Islet of Langerhans (tissue), 1 donor: ENCODE results near the gene GNG12.

ENCODE experiments used
- FAIRE-seq: peaks from one replicate; lab custom pipeline; 2011; peaks lifted over from hg19 to GRCh38; lab: Jason Lieb, UNC

GNG12 gene

GRCh38 chr1:67832737-67833601, at the start of gene GNG12:
GNG12 (minus strand) TSS chr1:67833467; CDS start chr1:67707686, 125,781 bp downstream.
- no peak for FAIRE-seq

- no peak for FAIRE-seq
Observed at GRCh38 chr1:67882196-67882958, 49.1 kb upstream of the GNG12 start.

DNA sequence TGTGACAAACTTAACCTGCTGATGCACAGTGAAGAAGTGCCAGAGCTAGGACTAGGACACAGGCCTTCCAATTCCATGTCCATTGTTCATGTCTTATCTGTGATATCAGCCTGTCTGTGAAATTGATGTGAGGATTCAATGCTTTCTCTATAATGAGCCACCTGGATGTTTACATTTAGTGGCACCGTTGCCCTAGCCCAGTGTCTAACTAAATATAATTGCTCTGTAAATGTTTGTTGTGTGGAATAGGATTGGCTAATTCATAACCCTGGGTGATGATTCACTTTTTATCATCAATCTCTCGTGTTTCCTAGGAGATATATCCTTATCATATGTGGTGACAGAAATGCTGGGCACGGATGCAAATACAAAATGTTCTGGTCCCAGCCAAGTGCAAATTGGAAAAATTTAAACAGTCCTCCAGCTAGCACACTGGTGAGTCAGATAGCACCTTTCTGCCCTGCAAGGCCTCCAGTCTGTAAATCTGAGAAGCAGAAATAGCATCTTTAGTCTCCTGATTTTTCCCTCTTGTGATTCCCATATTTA, 46.9 kb upstream of the GNG12 start:
- peak; percentile 97 for FAIRE-seq

GRCh38 chr1:67879485-67879884, 46.2 kb upstream of the GNG12 start:
- no peak for FAIRE-seq

DNA sequence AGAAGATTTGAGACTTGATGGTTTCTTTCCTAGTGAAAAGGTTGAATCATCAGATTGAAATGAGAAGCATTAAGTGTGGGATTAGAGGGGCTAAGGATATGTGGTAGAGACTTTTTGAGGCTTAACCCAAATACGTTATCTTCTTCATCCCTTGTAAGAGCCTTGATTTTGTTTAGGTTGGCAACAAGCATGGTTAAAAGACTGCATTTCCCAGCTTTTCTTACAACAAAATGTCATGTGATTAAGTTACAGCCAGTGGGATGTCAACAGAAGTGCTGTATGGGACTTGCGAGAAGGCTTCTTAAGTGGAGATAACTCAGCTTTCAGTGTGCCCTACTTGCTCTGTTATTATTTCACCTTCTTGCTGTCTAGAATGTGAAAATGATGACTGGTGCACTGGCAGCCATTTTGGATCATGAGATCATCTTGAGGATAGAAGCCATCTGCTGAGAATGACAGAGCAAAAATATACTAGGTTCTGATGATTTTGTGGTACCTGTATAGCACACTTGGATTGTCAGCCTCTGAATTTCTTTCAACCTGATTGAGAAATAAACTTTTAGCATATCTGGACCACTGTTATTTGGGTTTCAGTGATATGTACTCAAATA, 41.3 kb upstream of the GNG12 start:
- FAIRE-seq: no peak

DNA sequence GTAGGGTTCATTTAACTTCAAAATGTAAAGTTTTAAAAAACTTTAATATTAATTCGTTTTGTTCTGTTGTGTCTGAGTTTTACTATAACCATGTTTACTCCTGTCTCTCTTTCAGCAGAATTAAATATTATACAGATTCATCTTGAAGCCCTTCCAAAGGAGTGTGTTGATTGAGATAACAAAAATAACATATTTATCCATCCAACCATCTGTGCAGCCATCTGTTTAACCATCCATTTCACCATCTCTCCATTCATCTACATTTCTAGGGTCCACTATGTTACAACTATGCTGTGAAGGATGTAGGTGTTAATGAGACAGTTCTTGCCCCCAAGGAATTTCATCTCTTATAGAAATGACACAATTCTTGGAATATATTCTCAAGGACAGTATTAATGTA, 36.0 kb upstream of the GNG12 start:
- no peak for FAIRE-seq

- no peak for FAIRE-seq
Observed at GRCh38 chr1:67863637-67864036, 30.4 kb upstream of the GNG12 start.

DNA sequence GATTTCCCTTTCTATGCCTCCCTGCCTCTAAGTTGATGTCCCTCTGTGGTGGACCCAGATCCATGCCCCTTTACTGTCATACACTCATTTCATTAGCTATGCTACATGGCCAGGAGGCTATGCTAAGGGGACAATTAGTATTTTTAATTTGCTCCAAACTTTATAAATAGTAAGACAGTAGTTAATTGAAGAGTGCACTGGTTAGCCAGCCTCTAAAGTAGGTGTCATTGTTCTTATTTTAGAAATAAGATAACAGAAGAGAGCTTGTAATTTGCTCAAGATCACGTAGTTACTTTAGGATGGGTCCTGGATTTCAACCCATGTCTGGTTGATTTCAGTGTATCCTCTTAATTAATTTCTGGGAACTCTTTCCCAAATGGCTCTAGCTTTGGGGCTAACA, 29.4 kb upstream of the GNG12 start:
- no peak for FAIRE-seq

DNA sequence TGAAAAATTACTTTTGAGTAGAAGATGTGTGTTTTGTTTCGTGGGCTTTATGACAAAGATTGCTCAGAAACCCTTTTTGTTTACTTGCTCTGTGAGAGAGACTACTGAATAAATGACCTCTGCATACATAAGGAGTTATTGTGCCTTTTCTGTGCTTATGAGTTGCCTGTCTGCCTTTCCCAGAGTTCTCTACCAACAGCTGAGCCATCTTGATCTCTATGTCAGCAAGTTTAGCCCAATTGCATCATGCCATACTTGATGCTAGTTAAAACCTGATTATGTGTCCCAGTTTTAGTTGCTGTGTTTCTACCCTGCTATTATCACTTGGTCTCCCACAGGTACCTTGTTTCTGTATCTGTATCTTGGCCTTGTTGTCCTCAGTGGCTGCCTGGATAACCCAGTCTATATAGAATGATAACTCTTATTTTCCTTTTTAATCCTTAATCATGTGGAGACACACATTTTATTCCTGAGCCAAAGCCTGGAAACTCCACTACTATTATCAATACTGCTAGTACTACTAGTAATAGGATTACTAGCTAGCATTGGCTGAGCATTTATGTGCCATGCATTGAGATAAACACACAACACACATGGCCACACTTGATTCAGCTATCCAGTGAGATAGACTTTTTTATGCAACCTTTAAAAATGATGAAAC, 28.7 kb upstream of the GNG12 start:
- FAIRE-seq: no peak

- no peak for FAIRE-seq
Observed at GRCh38 chr1:67860776-67861175, 27.5 kb upstream of the GNG12 start.

DNA sequence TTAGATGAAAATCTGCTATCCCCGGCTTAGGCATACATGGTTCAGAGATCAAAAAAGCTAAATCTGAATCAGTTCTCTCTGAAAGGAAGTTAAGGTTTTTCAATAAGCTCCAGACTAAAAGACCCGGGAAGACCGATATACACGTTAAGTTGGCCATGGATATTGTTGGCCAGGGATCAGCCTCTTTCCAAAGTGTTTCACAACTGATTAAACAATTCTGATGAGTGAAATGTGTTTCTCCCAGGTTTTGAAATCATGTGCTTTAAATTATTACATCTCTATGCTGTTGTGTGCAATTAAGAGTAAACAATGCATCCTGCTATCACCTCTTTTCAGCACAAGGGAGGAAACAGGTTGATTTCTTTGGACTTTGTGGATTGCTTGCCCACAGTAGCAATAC, 23.7 kb upstream of the GNG12 start:
- FAIRE-seq: no peak

GRCh38 chr1:67855961-67856360, 22.7 kb upstream of the GNG12 start:
- peak; percentile 93 for FAIRE-seq

DNA sequence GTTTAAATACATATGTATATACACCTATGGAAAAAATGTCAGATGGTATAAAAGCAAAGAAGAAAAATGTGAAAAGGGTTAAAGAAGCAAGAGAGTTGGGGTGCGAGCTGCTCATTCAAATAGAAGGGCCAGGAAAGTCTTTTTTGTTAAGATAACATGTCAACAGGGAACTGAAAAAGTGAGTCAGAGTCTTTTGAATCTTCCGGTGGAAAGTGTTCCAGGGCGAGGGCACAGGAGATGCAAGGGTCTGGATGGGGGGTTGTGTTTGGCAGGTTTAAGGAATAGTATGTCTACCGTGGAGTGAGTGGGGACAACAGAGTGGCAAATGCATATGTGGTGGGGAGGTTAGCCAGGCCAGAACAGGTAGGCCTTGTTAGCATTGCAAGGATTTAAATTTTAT, 22.2 kb upstream of the GNG12 start:
- no peak for FAIRE-seq

DNA sequence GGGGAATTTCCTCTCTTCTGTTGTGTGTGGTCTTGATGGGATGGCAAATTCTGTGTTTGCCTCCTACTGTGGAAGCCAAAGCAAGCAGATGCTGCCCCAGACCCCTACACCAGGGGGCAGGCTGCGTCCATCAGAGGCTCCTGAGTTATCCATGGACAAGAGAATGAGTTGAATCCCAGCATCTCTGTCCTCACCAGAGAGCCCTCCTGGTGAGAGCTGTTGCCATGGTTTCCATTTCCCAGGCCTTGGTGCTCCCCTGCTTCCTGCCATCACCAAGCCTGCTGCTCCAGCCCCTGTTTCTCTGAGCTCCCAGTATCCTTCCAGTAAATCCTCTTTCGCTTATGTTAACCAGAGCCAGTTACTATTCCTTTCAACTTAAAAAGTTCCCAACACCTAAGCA, 20.4 kb upstream of the GNG12 start:
- no peak for FAIRE-seq

- FAIRE-seq: no peak
Observed at GRCh38 chr1:67851800-67852199, 18.5 kb upstream of the GNG12 start.

- FAIRE-seq: peak; percentile 45
Observed at GRCh38 chr1:67850611-67851075, 17.4 kb upstream of the GNG12 start.

DNA sequence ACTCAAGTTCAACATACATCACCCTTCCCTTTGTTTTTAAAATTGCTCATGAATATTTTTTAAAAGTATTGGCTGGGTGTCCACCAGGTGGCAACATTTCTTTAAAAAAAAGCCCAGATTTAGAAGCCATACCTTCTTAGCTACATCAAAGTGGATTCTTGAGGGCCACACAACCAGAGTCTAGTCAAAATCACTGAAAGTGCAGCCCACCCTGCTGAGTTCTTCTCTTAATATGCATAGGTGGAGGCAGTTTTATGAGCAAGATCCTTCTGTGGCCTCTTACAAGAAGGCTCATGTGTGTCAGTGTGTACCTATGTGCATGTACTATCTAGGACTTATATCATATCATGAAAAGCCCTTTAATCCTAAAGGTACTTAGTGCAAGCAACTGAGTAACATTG, 16.9 kb upstream of the GNG12 start:
- peak; percentile 93 for FAIRE-seq

DNA sequence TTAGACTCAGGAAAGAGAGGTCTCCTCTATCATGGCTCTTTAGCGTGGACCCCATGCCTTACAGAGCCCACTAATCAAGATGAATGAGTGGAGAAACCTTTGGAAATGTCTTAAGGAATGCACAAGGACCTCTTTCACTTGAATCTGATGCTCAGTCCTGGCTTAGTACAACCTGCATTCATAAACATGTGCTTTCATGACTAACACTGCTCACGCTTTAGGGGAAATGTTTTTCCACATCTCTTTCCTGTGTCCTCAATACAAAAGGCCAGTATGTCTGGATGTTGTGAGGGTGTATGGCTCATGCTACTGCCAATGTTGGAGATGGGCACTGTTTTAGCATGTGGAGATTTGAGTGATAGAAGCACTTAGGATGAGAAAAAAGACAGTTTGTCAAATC, 14.2 kb upstream of the GNG12 start:
- FAIRE-seq: no peak

GRCh38 chr1:67846538-67846937, 13.3 kb upstream of the GNG12 start:
- FAIRE-seq: no peak

GRCh38 chr1:67844988-67845387, 11.7 kb upstream of the GNG12 start:
- no peak for FAIRE-seq

- FAIRE-seq: no peak
Observed at GRCh38 chr1:67843746-67844145, 10.5 kb upstream of the GNG12 start.

DNA sequence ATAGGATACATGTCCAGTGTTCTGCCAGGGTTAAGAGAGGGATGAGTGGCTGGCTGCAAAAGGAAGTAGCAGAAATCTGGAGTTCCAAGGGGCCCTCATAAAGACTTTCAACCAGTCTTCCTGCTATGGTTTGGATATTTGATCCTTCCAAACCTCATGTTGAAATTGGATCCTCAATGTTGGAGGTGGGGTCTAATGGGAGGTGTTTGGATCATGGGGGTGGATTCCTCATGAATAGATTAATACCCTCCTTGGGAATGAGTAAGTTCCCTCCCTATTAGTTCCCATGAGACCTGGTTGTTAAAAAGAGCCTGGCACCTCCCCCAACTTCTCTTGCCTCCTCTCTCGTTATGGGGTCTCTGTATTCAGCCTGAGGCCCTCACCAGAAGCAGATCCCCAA, 10.1 kb upstream of the GNG12 start:
- no peak for FAIRE-seq
